HUES6 (cell line): Measurements from ENCODE around the gene SPATA20.

Experiments used
- H3K27ac ChIP-seq: 2 replicates; pipeline ENCODE4 v1.7.0; 2013; ENCODE audit warnings: low read depth, mild to moderate bottlenecking, low read length, inconsistent platforms
- H3K27me3 ChIP-seq: 2 replicates; pipeline ENCODE4 v1.6.1; 2013; ENCODE audit warnings: low read length; ENCODE audit not compliant: control insufficient read depth, insufficient read depth
- H3K36me3 ChIP-seq: 2 replicates; pipeline ENCODE4 v1.6.1; 2013; ENCODE audit warnings: low read length; ENCODE audit not compliant: control insufficient read depth, insufficient read depth
- H3K4me1 ChIP-seq: 2 replicates; pipeline ENCODE4 v1.6.1; 2013; ENCODE audit warnings: low read length; ENCODE audit not compliant: control insufficient read depth, insufficient read depth
- H3K4me3 ChIP-seq: 2 replicates; pipeline ENCODE4 v1.5.1; 2013; ENCODE audit warnings: low read depth, low read length
- H3K9ac ChIP-seq: one replicate; pipeline ENCODE4 v1.6.1; 2013; ENCODE audit warnings: mild to moderate bottlenecking, low read length
- H3K9me3 ChIP-seq: 2 replicates; pipeline ENCODE4 v1.6.1; 2013; ENCODE audit warnings: low read depth, low read length; ENCODE audit not compliant: control insufficient read depth, insufficient read depth

The SPATA20 gene

GRCh38 chr17:50582741-50583140 is 35.8 kb downstream of the SPATA20 start:
- H3K9ac ChIP-seq: no peak overlapping the region
- no peaks in the 10 kb centered on the region for H3K27me3 ChIP-seq
- no peak overlapping the region for H3K27ac ChIP-seq
- H3K4me1 ChIP-seq: peaks cover 35% of the 10 kb centered on the region
- no peaks in the 10 kb centered on the region for H3K36me3 ChIP-seq
- H3K9me3 ChIP-seq: no peaks in the 10 kb centered on the region
- H3K4me3 ChIP-seq: no peak overlapping the region

GRCh38 chr17:50583641-50584040 is 36.7 kb downstream of the SPATA20 start:
- Histone ChIP-seq H3K27ac (no peak overlapping the region), H3K9ac (no peak overlapping the region), H3K36me3 (no peaks in the 10 kb centered on the region), H3K27me3 (no peaks in the 10 kb centered on the region), H3K4me1 (peaks cover 35% of the 10 kb centered on the region), H3K9me3 (no peaks in the 10 kb centered on the region), H3K4me3 (no peak overlapping the region)

GRCh38 chr17:50584116-50584515 is 37.1 kb downstream of the SPATA20 start:
- Histone ChIP-seq H3K27me3 (no peaks in the 10 kb centered on the region), H3K9me3 (no peaks in the 10 kb centered on the region), H3K27ac (no peak overlapping the region), H3K4me3 (no peak overlapping the region), H3K36me3 (no peaks in the 10 kb centered on the region), H3K9ac (no peak overlapping the region), H3K4me1 (peaks cover 35% of the 10 kb centered on the region)

GRCh38 chr17:50584749-50585148 is 37.8 kb downstream of the SPATA20 start:
- no peak overlapping the region for H3K9ac ChIP-seq
- H3K4me3 ChIP-seq: no peak overlapping the region
- H3K4me1 ChIP-seq: peaks cover 35% of the 10 kb centered on the region
- H3K27me3 ChIP-seq: no peaks in the 10 kb centered on the region
- no peak overlapping the region for H3K27ac ChIP-seq
- H3K9me3 ChIP-seq: no peaks in the 10 kb centered on the region
- H3K36me3 ChIP-seq: no peaks in the 10 kb centered on the region

GRCh38 chr17:50585346-50585745 is 38.4 kb downstream of the SPATA20 start:
- Histone ChIP-seq H3K36me3 (no peaks in the 10 kb centered on the region), H3K27ac (no peak overlapping the region), H3K4me1 (peaks cover 35% of the 10 kb centered on the region), H3K9ac (no peak overlapping the region), H3K4me3 (no peak overlapping the region), H3K27me3 (no peaks in the 10 kb centered on the region), H3K9me3 (no peaks in the 10 kb centered on the region)

GRCh38 chr17:50585891-50586290 is 38.9 kb downstream of the SPATA20 start:
- H3K27ac ChIP-seq: no peak overlapping the region
- H3K9me3 ChIP-seq: no peaks in the 10 kb centered on the region
- no peaks in the 10 kb centered on the region for H3K27me3 ChIP-seq
- H3K9ac ChIP-seq: no peak overlapping the region
- H3K36me3 ChIP-seq: no peaks in the 10 kb centered on the region
- no peak overlapping the region for H3K4me3 ChIP-seq
- H3K4me1 ChIP-seq: peaks cover 30% of the 10 kb centered on the region

GRCh38 chr17:50586421-50587247 is 39.7 kb downstream of the SPATA20 start:
- Histone ChIP-seq H3K9me3 (no peaks in the 10 kb centered on the region), H3K4me1 (peaks cover 24% of the 10 kb centered on the region), H3K27ac (no peak overlapping the region), H3K4me3 (no peak overlapping the region), H3K27me3 (no peaks in the 10 kb centered on the region), H3K36me3 (no peaks in the 10 kb centered on the region), H3K9ac (no peak overlapping the region)

- H3K9ac ChIP-seq: no peak overlapping the region
- H3K4me1 ChIP-seq: peaks cover 24% of the 10 kb centered on the region
- no peak overlapping the region for H3K4me3 ChIP-seq
- no peaks in the 10 kb centered on the region for H3K9me3 ChIP-seq
- H3K36me3 ChIP-seq: no peaks in the 10 kb centered on the region
- H3K27ac ChIP-seq: no peak overlapping the region
- no peaks in the 10 kb centered on the region for H3K27me3 ChIP-seq
These were observed 40.6 kb downstream of the SPATA20 start for GRCh38 chr17:50587571-50587970.

GRCh38 chr17:50588391-50589049 is 41.5 kb downstream of the SPATA20 start:
- no peaks in the 10 kb centered on the region for H3K36me3 ChIP-seq
- no peak overlapping the region for H3K27ac ChIP-seq
- no peak overlapping the region for H3K9ac ChIP-seq
- H3K4me1 ChIP-seq: peaks cover 32% of the 10 kb centered on the region
- no peaks in the 10 kb centered on the region for H3K27me3 ChIP-seq
- H3K4me3 ChIP-seq: no peak overlapping the region
- H3K9me3 ChIP-seq: no peaks in the 10 kb centered on the region

- H3K4me3 ChIP-seq: no peak overlapping the region
- no peak overlapping the region for H3K9ac ChIP-seq
- no peak overlapping the region for H3K27ac ChIP-seq
- no peaks in the 10 kb centered on the region for H3K36me3 ChIP-seq
- no peaks in the 10 kb centered on the region for H3K9me3 ChIP-seq
- H3K4me1 ChIP-seq: peaks cover 26% of the 10 kb centered on the region
- no peaks in the 10 kb centered on the region for H3K27me3 ChIP-seq
These were observed 42.2 kb downstream of the SPATA20 start for GRCh38 chr17:50589095-50589705.
